HCT116 (cell line): ENCODE data around the gene XPO4.

ENCODE experiments used
- ATF3 ChIP-seq: IDR thresholded peaks from 2 replicates; pipeline ENCODE4 v1.6.1; 2012
- CTCF ChIP-seq, 3 experiments: fragments of 200-600 bp in 1 of 3; sonication (generic) in 1 of 3; IDR thresholded peaks in 2 of 3; conservative IDR thresholded peaks in 1 of 3; 2 replicates each; pipeline ENCODE4 v1.5.1; 2012 to 2017; ENCODE audit warnings: low read depth in 2 of 3, low read length in 2 of 3, antibody characterized with exemption in 1 of 3, borderline replicate concordance in 1 of 3, control low read depth in 1 of 3, mild to moderate bottlenecking in 1 of 3, mixed read lengths in 1 of 3, mixed run types in 1 of 3, moderate library complexity in 1 of 3; ENCODE audit not compliant: insufficient read depth in 1 of 3
- EZH2 ChIP-seq: fragments of 200-600 bp; sonication (generic); IDR thresholded peaks from 2 replicates; pipeline ENCODE4 v1.6.1; 2017; ENCODE audit warnings: antibody characterized with exemption, mixed run types
- POLR2AphosphoS5 ChIP-seq: IDR thresholded peaks from 2 replicates; pipeline ENCODE4 v1.6.1; 2011; ENCODE audit warnings: mild to moderate bottlenecking, low read depth, low read length, moderate library complexity
- REST ChIP-seq: IDR thresholded peaks from 2 replicates; pipeline ENCODE4 v1.6.1; 2012; ENCODE audit warnings: low read depth
- SP1 ChIP-seq: IDR thresholded peaks from 2 replicates; pipeline ENCODE4 v1.6.1; 2012; ENCODE audit warnings: low read depth

- TF ChIP-seq CTCF (IDR thresholded peaks at IDR 0.05 in 2 of 3, conservative IDR thresholded peaks at IDR 0.05 in 1 of 3; ENCODE audit: borderline replicate concordance in 1 of 3, insufficient read depth in 1 of 3, low read depth in 2 of 3, low read length in 2 of 3) (no peak), POLR2AphosphoS5 (no peak), EZH2 (no peak), ATF3 (no peak), SP1 (no peak), REST (no peak)
Measured at GRCh38 chr13:20870829-20871228, 31.7 kb downstream of the XPO4 start.
